PC-9 (cell line): Measurements from ENCODE around the gene TBC1D14. TPM values are rescaled to one million over a fixed set of nuclear protein-coding genes. Genes with fewer than 3 reads are reported as not detected.

ENCODE experiments used
- BruUV-seq: library from RNA; stranded (reverse); fragments of 400-500 nt; replicated peaks from 2 replicates; lab custom pipeline; 2021; lab: Mats Ljungman, UMichigan
- CTCF ChIA-PET: fragments of 300-600 bp; sonication (Branson Sonifier 250); formaldehyde crosslinking; loops from one replicate; lab custom pipeline; 2022; ENCODE audit warnings: antibody characterized with exemption; lab: Charles Lee
- POLR2A ChIA-PET: fragments of 300-600 bp; sonication (Branson Sonifier 250); formaldehyde crosslinking; loops from one replicate; lab custom pipeline; 2022; ENCODE audit warnings: antibody characterized with exemption; ENCODE audit not compliant: unreplicated experiment; lab: Charles Lee
- DNase-seq, 2 experiments: peaks; one replicate each; pipeline versions ENCODE4 v3.0.0 to v3.0.0-alpha.2; 2015 to 2022; ENCODE audit warnings: mixed read lengths in 1 of 2
- H2AFZ ChIP-seq: fragments of 200-600 bp; sonication (generic); 2 replicates; pipeline ENCODE4 v1.8.1; 2017; ENCODE audit warnings: antibody characterized with exemption
- H3F3A ChIP-seq: fragments of 200-600 bp; sonication (generic); 2 replicates; pipeline ENCODE4 v1.8.1; 2017; ENCODE audit warnings: antibody characterized with exemption, mild to moderate bottlenecking, low read depth; ENCODE audit not compliant: insufficient read depth
- H3K27ac ChIP-seq: fragments of 200-600 bp; sonication (generic); 2 replicates; pipeline ENCODE4 v1.6.1; 2016; ENCODE audit warnings: mixed run types
- H3K27me3 ChIP-seq: fragments of 200-600 bp; sonication (generic); 2 replicates; pipeline ENCODE4 v1.6.1; 2016; ENCODE audit warnings: low read depth, mixed run types; ENCODE audit not compliant: insufficient read depth
- H3K36me3 ChIP-seq: fragments of 200-600 bp; sonication (generic); 2 replicates; pipeline ENCODE4 v1.6.1; 2016; ENCODE audit warnings: low read depth, mixed run types
- H3K4me1 ChIP-seq: fragments of 200-600 bp; sonication (generic); replicated peaks from 2 replicates; pipeline ENCODE4 v1.6.1; 2016; ENCODE audit warnings: mixed run types; ENCODE audit not compliant: insufficient read depth
- H3K4me2 ChIP-seq: fragments of 200-600 bp; sonication (generic); 2 replicates; pipeline ENCODE4 v1.6.1; 2017; ENCODE audit warnings: mixed run types
- H3K4me3 ChIP-seq: fragments of 200-600 bp; sonication (generic); 2 replicates; pipeline ENCODE4 v1.6.1; 2016; ENCODE audit warnings: mixed run types
- H3K79me2 ChIP-seq: fragments of 200-600 bp; sonication (generic); 2 replicates; pipeline ENCODE4 v1.6.1; 2017; ENCODE audit warnings: low read depth, mixed run types
- H3K9me2 ChIP-seq: fragments of 200-600 bp; sonication (generic); 2 replicates; pipeline ENCODE4 v1.8.1; 2017; ENCODE audit warnings: mild to moderate bottlenecking; ENCODE audit not compliant: insufficient read depth
- H3K9me3 ChIP-seq: fragments of 200-600 bp; sonication (generic); 2 replicates; pipeline ENCODE4 v1.8.1; 2016; ENCODE audit warnings: low read depth; ENCODE audit not compliant: insufficient read depth
- H4K20me1 ChIP-seq: fragments of 200-600 bp; sonication (generic); 2 replicates; pipeline ENCODE4 v1.8.1; 2017; ENCODE audit not compliant: insufficient read depth
- CTCF ChIP-seq: fragments of 200-600 bp; sonication (generic); conservative IDR thresholded peaks from 2 replicates; pipeline ENCODE4 v1.6.1; 2017; ENCODE audit warnings: mixed run types, antibody characterized with exemption, mild to moderate bottlenecking, moderate library complexity
- EZH2 ChIP-seq: fragments of 200-600 bp; sonication (generic); IDR thresholded peaks from 2 replicates; pipeline ENCODE4 v1.8.0; 2017; ENCODE audit warnings: antibody characterized with exemption, low read depth
- intact Hi-C: fragments of 100-400 bp; cut with micrococcal nuclease; formaldehyde crosslinking; loops from one replicate; pipeline ENCODE4 v1.10.0; 2022; ENCODE audit not compliant: unreplicated experiment
- total RNA-seq: library from RNA; stranded (reverse); gene quantifications from 2 replicates; pipeline ENCODE4 v1.2.3, GENCODE V29; 2021

The TBC1D14 gene
- total RNA-seq, 1 experiment from 2014 or later: 46.2 TPM

GRCh38 chr4:7027913-7028312, 118.3 kb downstream of the TBC1D14 start:
- TF ChIP-seq CTCF (no peak), EZH2 (no peak)
- DNase-seq: no peak
- no peak overlapping the region for H3K27ac ChIP-seq
- H3K36me3 ChIP-seq: no peaks in the 10 kb centered on the region; the same call in 1 of the 2 replicates
- H3F3A ChIP-seq: peaks cover 3% of the 10 kb centered on the region; the same call in 1 of the 2 replicates
- no peaks in the 10 kb centered on the region for H3K9me3 ChIP-seq
- peaks cover 4% of the 10 kb centered on the region for H3K4me1 ChIP-seq
- H3K4me2 ChIP-seq: no peak overlapping the region
- POLR2A ChIA-PET: no interaction called here
- H4K20me1 ChIP-seq: no peaks in the 10 kb centered on the region
- no peak overlapping the region for H3K4me3 ChIP-seq
- CTCF ChIA-PET: no interaction called here
- H2AFZ ChIP-seq: no peak overlapping the region
- 0 out of 2 replicates have a peak, but pooled peaks cover 9% of the 10 kb centered on the region for H3K79me2 ChIP-seq
- no peaks in the 10 kb centered on the region for H3K9me2 ChIP-seq
- intact Hi-C loops: no loop called here
- no TSS peak for BruUV-seq
- no peaks in the 10 kb centered on the region for H3K27me3 ChIP-seq

DNA sequence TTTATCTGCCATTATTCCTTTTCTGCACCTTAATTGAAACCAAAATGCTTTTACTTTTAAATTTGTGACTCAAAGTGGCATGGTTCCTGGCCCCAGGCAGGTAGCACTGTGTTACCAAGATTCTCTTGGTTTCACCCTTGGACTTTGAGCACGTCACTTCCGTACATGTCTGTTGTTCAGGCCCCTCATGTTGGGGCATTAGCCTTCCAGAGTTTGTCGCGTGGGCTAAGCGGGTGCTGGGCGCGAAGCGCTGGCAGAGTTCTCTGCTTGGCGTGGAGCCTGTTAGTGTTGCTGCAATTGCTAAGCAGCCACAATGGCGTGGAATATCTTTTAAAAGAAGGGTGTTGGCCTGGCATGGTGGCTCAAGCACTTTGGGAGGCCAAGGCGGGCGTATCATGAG, 119.6 kb downstream of the TBC1D14 start:
- BruUV-seq: no TSS peak
- Histone ChIP-seq H2AFZ (no peak overlapping the region), H3K4me3 (no peak overlapping the region), H3K4me1 (peaks cover 2% of the 10 kb centered on the region), H3K27ac (no peak overlapping the region), H3K36me3 (no peaks in the 10 kb centered on the region; the same call in 1 of the 2 replicates), H3K9me2 (no peaks in the 10 kb centered on the region), H3K79me2 (0 out of 2 replicates have a peak, but pooled peaks cover 2% of the 10 kb centered on the region), H3F3A (no peaks in the 10 kb centered on the region), H3K4me2 (no peak overlapping the region), H3K27me3 (no peaks in the 10 kb centered on the region), H4K20me1 (no peaks in the 10 kb centered on the region), H3K9me3 (no peaks in the 10 kb centered on the region)
- DNase-seq: no peak
- ChIA-PET CTCF (no interaction called here), POLR2A (interaction anchor here (1.2 kb wide), 1 partner anchor 76 kb away, joined by 5 read pairs; no protein-coding TSS in a partner anchor)
- intact Hi-C loops: no loop called here
- TF ChIP-seq EZH2 (no peak), CTCF (no peak)

GRCh38 chr4:7029921-7030320, 120.3 kb downstream of the TBC1D14 start:
- ChIA-PET POLR2A (interaction anchor here (1.2 kb wide), 1 partner anchor 76 kb away, joined by 5 read pairs; no protein-coding TSS in a partner anchor), CTCF (no interaction called here)
- Histone ChIP-seq H3K9me3 (no peaks in the 10 kb centered on the region), H3F3A (peaks cover 7% of the 10 kb centered on the region; the same call in 1 of the 2 replicates), H2AFZ (no peak overlapping the region), H3K79me2 (no peaks in the 10 kb centered on the region), H3K36me3 (no peaks in the 10 kb centered on the region; the same call in 1 of the 2 replicates), H3K27ac (no peak overlapping the region), H3K4me2 (no peak overlapping the region), H3K4me1 (peaks cover 9% of the 10 kb centered on the region), H3K4me3 (no peak overlapping the region), H3K27me3 (no peaks in the 10 kb centered on the region), H3K9me2 (no peaks in the 10 kb centered on the region), H4K20me1 (no peaks in the 10 kb centered on the region)
- no peak for DNase-seq
- TF ChIP-seq CTCF: no peak
- no peak for TF ChIP-seq EZH2
- intact Hi-C loops: no loop called here
- BruUV-seq: no TSS peak
